Activated gamma-delta T cell treated with anti-CD3 and anti-CD28 coated beads, Interleukin-2, amount 50 U/mL, for 16 hours (primary cell): ENCODE data around the gene PRICKLE4.
A peak's percentile ranks its signal among the peaks of the same experiment; 100 is the strongest.

ENCODE experiments used
- DNase-seq: peaks from one replicate; pipeline ENCODE4 v3.0.0-alpha.2; 2020; ENCODE audit warnings: low read depth

The PRICKLE4 gene

GRCh38 chr6:41780551-41781365, at the start of gene PRICKLE4:
Gene PRICKLE4, plus strand, starts transcription at chr6:41780782. Its CDS starts 2,692 bp downstream, at chr6:41783474.
- no peak for DNase-seq

DNA sequence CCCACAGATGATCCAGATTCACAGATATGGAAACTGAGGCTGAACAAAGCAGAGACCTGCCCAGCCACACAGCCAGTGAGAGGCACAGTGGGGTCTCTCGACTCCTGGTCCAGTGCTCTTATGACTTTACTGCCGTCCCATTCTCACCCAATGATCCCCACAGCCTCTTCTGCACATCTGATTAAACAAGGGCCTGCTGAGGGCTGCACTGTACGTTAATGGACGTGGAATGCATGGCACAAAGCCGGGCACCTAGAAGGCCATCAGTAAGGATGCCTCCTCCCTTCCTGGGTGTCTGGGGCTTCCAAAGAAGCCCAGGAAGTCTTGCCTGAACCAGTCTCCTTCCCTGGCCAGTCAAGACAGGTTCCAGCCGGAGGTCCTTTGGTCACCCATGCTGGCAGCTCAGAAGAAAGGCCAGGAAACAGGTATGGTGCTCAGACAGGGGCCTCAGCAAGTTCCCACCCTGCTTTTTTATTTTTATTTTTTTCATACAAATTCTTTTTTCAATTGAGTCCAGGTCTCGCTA, 49.0 kb upstream of the PRICKLE4 start:
- no peak for DNase-seq

DNA sequence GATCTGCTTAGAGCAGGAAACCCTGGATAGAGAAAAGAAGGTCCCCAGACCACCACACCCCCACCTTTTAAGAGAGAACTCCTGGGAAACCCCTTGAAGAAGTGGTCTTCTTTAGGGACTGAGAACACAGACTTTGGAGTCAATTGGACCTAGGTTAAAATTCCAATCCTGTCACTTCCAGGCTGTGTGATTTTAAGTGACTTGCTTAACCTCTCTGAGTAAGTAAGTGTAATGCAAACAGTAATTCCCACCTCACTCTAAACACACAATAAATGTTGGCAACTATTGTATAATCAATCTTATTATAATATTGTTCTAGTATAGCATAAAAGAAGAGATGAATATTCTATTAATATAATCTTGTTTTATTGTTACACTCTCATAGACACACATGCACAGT, 48.4 kb upstream of the PRICKLE4 start:
- DNase-seq, result no peak

- peak; percentile 56 for DNase-seq
Observed at GRCh38 chr6:41732591-41733359, 47.8 kb upstream of the PRICKLE4 start.

- DNase-seq, result no peak
Observed at GRCh38 chr6:41733360-41733706, 47.2 kb upstream of the PRICKLE4 start.

GRCh38 chr6:41733707-41734665, 46.6 kb upstream of the PRICKLE4 start:
- DNase-seq, result peak; percentile 40

GRCh38 chr6:41734666-41735426, 45.7 kb upstream of the PRICKLE4 start:
- peak; percentile 48 for DNase-seq

DNA sequence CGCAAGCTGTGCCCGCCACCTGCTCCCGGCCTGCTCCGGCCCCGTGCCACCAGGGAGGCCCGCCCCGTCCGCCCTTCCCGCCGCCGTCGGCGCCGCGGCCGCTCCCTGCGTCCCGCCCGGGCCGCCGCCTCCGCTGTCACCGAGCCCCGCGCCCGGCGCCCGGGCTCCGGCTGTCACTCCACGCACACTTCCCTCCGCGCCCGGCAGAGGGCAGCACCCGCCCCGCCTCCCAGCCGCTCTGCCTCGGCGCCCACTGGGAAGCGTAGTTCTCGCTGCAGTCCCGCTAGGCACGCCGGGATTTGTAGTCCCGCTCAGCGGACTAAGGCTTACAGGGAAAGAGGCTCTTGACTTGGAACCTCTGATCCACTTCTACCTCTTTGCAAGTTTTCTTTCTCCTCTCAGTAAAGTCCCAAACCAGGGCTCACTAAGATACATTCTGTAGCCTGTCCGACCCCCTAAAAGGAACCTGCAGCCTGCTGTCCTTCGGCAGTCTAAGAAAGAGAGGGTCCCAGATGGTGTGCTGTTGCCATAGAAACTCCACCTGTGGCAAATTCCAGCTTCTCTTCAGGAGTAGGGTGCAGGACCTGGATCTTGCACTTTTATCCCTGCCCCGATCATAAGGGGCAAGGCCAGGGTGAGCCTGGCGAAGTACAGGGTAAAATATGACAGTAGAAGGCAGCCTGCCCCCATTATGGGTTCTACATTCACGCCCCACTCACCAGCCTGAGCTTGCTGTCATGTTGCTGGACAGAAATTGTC, 45.0 kb upstream of the PRICKLE4 start, which contains the start of gene TFEB:
Gene TFEB, minus strand, starts transcription at position 182 of the 759 bp plus-strand sequence. CDS start 44,395 bp downstream, outside the sequence.
- peak; percentile 88 for DNase-seq

DNA sequence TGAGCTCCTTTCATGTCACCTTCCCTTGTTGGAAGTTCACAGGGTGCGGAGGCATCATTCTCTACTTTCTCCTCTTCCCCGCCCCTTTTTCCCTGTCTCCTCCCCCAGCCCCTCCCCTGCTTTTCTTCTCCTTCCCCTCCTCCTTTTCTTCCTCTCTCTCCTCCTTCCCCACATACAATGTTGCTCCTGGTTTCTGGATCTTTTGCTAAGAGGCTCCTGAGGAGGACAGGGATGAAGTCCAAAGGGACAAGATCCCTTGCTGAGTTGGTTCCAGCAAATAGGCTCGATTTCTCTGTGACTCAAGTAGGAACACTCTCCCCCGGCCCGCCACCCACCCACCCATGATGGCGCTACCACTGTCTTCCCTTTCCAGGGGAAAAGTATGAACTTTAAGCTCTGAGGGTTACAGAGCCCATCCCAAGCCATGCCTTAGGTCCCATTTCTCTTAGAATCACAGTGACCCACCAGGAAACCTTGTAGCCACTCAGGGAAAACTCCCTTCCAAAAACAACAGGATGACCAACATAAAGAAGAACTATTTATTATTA, 44.3 kb upstream of the PRICKLE4 start:
- DNase-seq, result no peak

GRCh38 chr6:41736800-41737555, 43.6 kb upstream of the PRICKLE4 start:
- DNase-seq, result no peak

GRCh38 chr6:41737591-41738130, 42.9 kb upstream of the PRICKLE4 start:
- no peak for DNase-seq

DNA sequence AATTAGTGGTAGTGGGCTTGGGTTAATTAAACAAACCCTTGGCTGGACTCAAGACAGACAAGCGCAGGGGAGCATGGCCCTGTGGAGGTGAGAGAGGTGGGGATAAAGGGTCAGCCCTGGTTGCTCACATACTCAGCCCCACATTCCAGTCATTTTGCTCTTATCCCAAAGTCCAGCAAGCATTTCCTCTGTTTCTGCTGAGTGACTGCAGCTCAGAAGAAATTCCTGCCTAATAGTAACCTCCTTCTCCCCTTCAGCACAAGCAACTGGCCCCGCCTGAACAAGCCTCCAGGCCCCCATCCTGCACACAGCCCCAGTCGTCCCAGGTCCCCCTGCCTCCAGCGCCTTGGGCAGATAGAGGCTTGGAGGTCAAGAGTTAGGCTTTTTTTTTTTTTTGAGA, 41.5 kb upstream of the PRICKLE4 start:
- no peak for DNase-seq

DNA sequence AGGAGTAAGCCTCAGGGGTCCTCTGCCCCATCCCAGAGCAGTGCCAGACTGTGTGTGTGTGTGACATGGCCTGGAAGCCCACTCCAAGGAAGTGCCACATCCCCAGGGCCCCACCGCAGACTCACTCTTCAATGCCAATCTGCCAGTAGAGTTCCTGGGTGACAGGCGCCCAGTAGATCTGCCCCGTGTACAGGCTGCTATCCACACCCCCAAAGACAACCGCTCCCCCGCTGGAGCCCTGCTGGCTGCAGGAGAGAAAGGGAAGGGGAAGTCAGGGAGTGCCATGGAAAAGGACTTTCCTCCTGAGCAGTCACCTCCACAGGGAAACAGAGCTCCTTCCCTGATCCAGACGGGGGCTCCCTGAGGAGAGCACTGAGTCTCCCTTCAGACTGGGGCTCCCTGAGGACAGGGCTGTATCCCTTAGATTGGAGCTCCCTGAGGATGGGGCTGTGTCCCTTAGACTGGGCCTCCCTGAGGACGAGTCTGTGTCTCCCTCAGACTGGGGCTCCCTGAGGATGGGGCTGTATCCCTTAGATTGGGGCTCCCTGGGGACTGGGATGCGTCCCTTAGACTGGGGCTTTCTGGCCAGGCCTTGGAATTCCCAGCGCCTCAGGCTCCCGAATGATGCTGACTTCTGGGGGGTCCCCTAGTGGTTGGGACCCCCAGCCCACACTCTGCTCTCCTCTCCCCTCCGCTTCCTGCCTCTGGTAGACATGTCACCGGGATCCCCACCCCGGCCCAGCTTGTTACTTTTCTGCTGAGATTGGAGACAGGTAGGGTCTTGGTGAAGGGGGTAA, 40.0 kb upstream of the PRICKLE4 start:
- DNase-seq, result no peak

DNA sequence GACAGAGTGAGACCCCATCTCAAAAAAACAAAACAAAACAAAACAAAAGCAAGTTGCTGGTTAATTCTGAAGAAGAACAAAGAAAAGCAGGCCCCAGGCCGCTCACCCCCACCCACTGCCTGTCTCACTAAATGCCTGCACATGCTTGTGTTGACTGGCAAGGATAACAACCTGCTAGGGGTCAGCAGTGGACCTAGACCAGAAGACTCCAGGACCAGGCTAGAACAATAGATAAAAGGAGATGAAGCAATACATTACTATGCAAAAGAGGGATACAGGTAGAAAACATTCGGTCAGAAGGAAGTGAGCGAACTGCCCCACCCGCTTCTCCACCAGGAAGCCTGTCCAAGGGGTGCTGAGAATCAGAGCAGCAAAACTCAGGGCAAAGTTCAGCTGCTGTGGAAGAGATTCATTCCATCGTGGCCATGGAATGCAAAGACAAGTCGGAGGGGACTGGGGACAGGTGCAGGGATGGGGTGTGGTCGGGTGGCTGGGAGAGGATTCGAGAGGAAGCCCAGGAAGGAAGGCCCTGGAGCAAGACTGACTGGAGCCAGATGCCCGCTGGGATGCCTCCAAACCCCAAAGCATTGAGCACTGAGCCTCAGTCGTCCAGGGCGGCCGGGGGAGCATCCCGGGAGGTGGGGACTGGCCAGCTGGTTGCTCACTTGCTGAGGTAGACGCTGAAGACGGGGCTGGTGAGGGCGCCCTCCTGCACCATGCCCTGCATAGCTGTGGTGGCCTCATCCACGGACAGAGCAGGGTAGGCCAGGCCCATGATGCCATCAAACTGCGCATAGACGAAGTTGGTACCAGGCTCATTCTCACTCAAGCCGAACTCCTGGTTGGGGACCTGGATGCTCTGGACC, 38.7 kb upstream of the PRICKLE4 start:
- DNase-seq, result no peak

GRCh38 chr6:41743406-41744235, 37.0 kb upstream of the PRICKLE4 start:
- DNase-seq, result no peak

GRCh38 chr6:41744236-41744787, 36.3 kb upstream of the PRICKLE4 start:
- no peak for DNase-seq
